Heart right ventricle (tissue), 16 donors: ENCODE data around the gene TIGD2. TPM values are rescaled to one million over a fixed set of nuclear protein-coding genes. Genes with fewer than 3 reads are reported as not detected.
A peak's percentile ranks its signal among the peaks of the same experiment; 100 is the strongest.

Experiments
- ATAC-seq, 8 donors: fragments of 200-7000 bp; cut with Tn5 transposase; one replicate each; pipeline ENCODE4 v1.9.1; 2020; ENCODE audit warnings: mild to moderate bottlenecking in 8 of 8, moderate library complexity in 8 of 8, moderate number of reproducible peaks in 1 of 8
- DNase-seq, 2 donors: peaks; one replicate each; pipeline ENCODE4 v3.0.0-alpha.2; 2020
- H3K27ac ChIP-seq, 10 donors: fragments of 200-600 bp; sonication (generic) in 2 of 10; one replicate each; pipeline versions ENCODE4 v1.5.0 to v1.8.0; 2020 to 2022; ENCODE audit warnings: mild to moderate bottlenecking in 3 of 10
- H3K27me3 ChIP-seq, 7 donors: fragments of 200-600 bp; one replicate each; pipeline ENCODE4 v1.8.0; 2021 to 2022; ENCODE audit warnings: mild to moderate bottlenecking in 2 of 7
- H3K36me3 ChIP-seq, 9 donors: fragments of 200-600 bp; sonication (generic) in 1 of 9; one replicate each; pipeline versions ENCODE4 v1.5.0 to v1.8.0; 2020 to 2022; ENCODE audit warnings: mild to moderate bottlenecking in 2 of 9
- H3K4me1 ChIP-seq, 9 donors: fragments of 200-600 bp; sonication (generic) in 1 of 9; one replicate each; pipeline versions ENCODE4 v1.5.0 to v1.8.0; 2020 to 2022; ENCODE audit warnings: mild to moderate bottlenecking in 4 of 9
- H3K4me3 ChIP-seq, 10 donors: fragments of 200-600 bp; sonication (generic) in 2 of 10; one replicate each; pipeline versions ENCODE4 v1.5.0 to v1.8.0; 2020 to 2022; ENCODE audit warnings: mild to moderate bottlenecking in 7 of 10, moderate library complexity in 2 of 10
- H3K9me3 ChIP-seq, 11 donors: fragments of 200-600 bp in 10 of 11; sonication (generic) in 2 of 11; one replicate each; pipeline versions ENCODE4 v1.5.0 to v1.8.0; 2013 to 2022; ENCODE audit warnings: mild to moderate bottlenecking in 2 of 11, control low read depth in 1 of 11, moderate library complexity in 1 of 11
- CTCF ChIP-seq, 9 donors: fragments of 200-600 bp; sonication (generic) in 2 of 9; IDR thresholded peaks; one replicate each; pipeline versions ENCODE4 v1.5.0 to v1.8.0; 2021 to 2022; ENCODE audit warnings: antibody characterized with exemption in 9 of 9, mild to moderate bottlenecking in 5 of 9, moderate library complexity in 1 of 9
- WGBS, 2 donors: extraction: QIAGEN DNeasy Blood & Tissue Kit; methylation state at CpG; one replicate each; pipeline ENCODE4 v1.1.7; 2013; ENCODE audit warnings: inconsistent platforms in 1 of 2; 5-methylcytosine and 5-hydroxymethylcytosine counted together
- intact Hi-C, 10 donors: fragments of 100-400 bp; cut with DNase I; formaldehyde crosslinking; loops; one replicate each; pipeline versions ENCODE4 v1.11.1 to v1.14.2; 2022
- polyA plus RNA-seq, 2 donors: library from polyadenylated mRNA; stranded (reverse); fragments of 200-250 nt; gene quantifications; one replicate each; pipeline ENCODE4 v1.2.3, GENCODE V29; 2013
- total RNA-seq, 10 donors: library from RNA; stranded (reverse); fragmentation: NEBNext Ultra II Directional in 3 of 10; extraction: Animal tissue kit (Norgen Biotek cat#: 25700) in 3 of 10; gene quantifications; one replicate each; pipeline versions ENCODE4 v1.2.1 to v1.2.4, GENCODE V29; 2021 to 2023
- donor health status: Arrhythmogenic right ventricular cardiomyopathy.
- donor health status: ischemic (EF 13 %, LVEDD 7.1; RV severe dilation, severe dysfunction).
- donor health status: healthy with polysubstance abuse.
- donor health status: DM: no; HTN: yes; CAD: no.
- donor health status: DM: no; HTN: no; CAD: no.
- donor health status: ischemic (EF 25% LVEDD 6.9; RV normal size, moderate dysfunction).
- donor health status: ischemic (EF 25% LVEDD 5.7; RV mildly dilated, moderate dysfunction).
- donor health status: healthy.
- donor health status: DM: yes; HTN: yes; CAD: no.
- donor health status: Ischemic cardiomyopathy.
- donor health status: ischemic (EF 35%, LVEDD 5.7; RV mildly dilated, moderate dysfunction).
- donor health status: nonischemic (EF 11% LVEDD 7.7; RV severe dilation, severe dysfunction).
- donor health status: DM: yes; HTN: yes; CAD: no.
- donor health status: PGD.
- donor health status: ischemic (EF 29% LVEDD 5.4; RV normal size, mild dysfunction).
- donor health status: nonischemic (EF 23%, LVEDD 6.1; RV moderate dilation, normal function).

The TIGD2 gene
- total and polyA plus RNA-seq, 12 donors, result 1.2 to 2.8 (median 1.9) TPM

- WGBS, 2 donors, result 87 to 90% methylated on average over 5 of the region's 5 CpGs
- Histone ChIP-seq H3K27ac (no peak overlapping the region), H3K4me1 (no peaks in the 10 kb centered on the region), H3K9me3 (no peaks in the 10 kb centered on the region), H3K4me3 (no peak overlapping the region), H3K36me3 (no peaks in the 10 kb centered on the region), H3K27me3 (no peaks in the 10 kb centered on the region)
- TF ChIP-seq CTCF (IDR thresholded peaks at IDR 0.05), result no peak
- DNase-seq, result no peak
- no peak for ATAC-seq
- intact Hi-C loops, result no loop called here
Measured at GRCh38 chr4:89123451-89123851, 12.1 kb downstream of the TIGD2 start.

GRCh38 chr4:89125901-89126782 lies 14.8 kb downstream of the TIGD2 start:
- Histone ChIP-seq H3K27me3 (no peaks in the 10 kb centered on the region), H3K36me3 (no peaks in the 10 kb centered on the region), H3K4me3 (no peak overlapping the region), H3K27ac (no peak overlapping the region), H3K4me1 (no peaks in the 10 kb centered on the region), H3K9me3 (no peaks in the 10 kb centered on the region)
- DNase-seq (no peak), ATAC-seq (no peak)
- intact Hi-C loops, result no loop called here
- TF ChIP-seq CTCF (IDR thresholded peaks at IDR 0.05), result no peak
- 84 to 88% methylated on average over 3 of the region's 3 CpGs for WGBS, 2 donors

GRCh38 chr4:89129080-89129640 lies 17.8 kb downstream of the TIGD2 start:
- no peak overlapping the region for H3K4me3 ChIP-seq
- H3K27me3 ChIP-seq, result no peaks in the 10 kb centered on the region
- DNase-seq, result no peak
- no peaks in the 10 kb centered on the region for H3K9me3 ChIP-seq
- intact Hi-C loops, result no loop called here
- H3K27ac ChIP-seq, result no peak overlapping the region
- H3K4me1 ChIP-seq, result peaks cover 0 to 2% (median 0%) of the 10 kb centered on the region in 9 donors
- 95 to 97% methylated on average over 1 of the region's 1 CpG for WGBS, 2 donors
- TF ChIP-seq CTCF (IDR thresholded peaks at IDR 0.05), result no peak
- ATAC-seq, result no peak
- no peaks in the 10 kb centered on the region for H3K36me3 ChIP-seq

GRCh38 chr4:89134775-89135319 lies 23.5 kb downstream of the TIGD2 start:
- Histone ChIP-seq H3K36me3 (no peaks in the 10 kb centered on the region), H3K9me3 (no peaks in the 10 kb centered on the region), H3K4me3 (no peak overlapping the region), H3K27me3 (no peaks in the 10 kb centered on the region), H3K27ac (peak overlapping the region in 4 of 10 donors; percentile 3 to 42 (median 20)), H3K4me1 (peaks cover 0 to 12% (median 0%) of the 10 kb centered on the region in 9 donors)
- 39 to 53% methylated on average over 4 of the region's 4 CpGs for WGBS, 2 donors
- ATAC-seq (peak; percentile 26 to 69 (median 59)), DNase-seq (peak in 1 of 2 donors; percentile 45)
- intact Hi-C loops, result no loop called here
- no peak for TF ChIP-seq CTCF (IDR thresholded peaks at IDR 0.05)
